Measurements from ENCODE around the gene TRIM41. TPM values are rescaled to one million over a fixed set of nuclear protein-coding genes. Genes with fewer than 3 reads are reported as not detected.

TRIM41 gene
- polyA plus RNA-seq, 1 experiment, result 15.2 TPM

DNA sequence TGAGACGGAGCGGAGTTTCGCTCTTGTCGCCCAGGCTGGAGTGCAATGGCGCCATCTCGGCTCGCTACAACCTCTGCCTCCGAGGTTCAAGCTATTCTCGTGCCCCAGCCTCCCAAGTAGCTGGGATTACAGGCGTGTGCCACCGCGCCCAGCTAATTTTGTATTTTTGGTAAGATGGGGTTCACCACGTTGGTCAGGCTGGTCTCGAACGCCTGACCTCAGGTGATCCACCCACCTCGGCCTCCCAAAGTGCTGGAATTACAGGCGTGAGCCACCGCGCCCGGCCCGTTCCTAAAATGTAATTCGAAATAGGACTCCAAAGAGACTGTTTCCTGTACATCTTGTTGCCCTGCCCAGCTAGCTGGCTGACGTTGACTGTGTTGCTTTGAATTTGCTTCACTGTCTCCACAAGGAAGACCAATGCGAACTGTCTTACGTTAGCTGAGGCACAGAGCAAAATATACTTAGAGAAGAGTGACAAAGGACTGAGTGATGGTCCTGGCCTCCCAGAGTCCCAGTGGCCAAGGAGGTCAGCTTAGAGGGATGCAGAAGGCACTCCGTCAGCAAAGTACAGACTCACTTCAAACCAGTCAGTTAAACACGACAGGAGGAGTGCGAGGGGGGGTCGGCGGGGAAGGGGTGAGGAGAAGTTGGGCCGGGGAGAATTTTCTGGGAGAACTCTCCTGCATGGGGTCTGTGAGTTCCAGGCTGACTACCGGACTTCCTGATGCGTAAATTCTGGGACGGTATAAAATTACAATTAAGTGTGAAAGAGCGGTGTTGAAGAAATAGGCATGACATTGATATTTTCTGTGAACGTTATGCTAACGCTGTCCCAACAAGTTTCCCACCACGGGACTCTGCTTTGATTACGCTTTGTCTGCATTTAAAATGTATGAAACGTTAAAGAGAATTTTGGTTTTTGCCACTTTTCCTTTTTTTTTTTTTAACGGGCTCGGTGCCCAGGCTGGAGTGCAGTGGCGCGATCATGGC, 6.8 kb upstream of the TRIM41 start:
- ChIA-PET CTCF (interaction anchor here (0.9 to 1.5 kb wide), 3 partner anchors 9 to 32 kb away, joined by 4 read pairs; no protein-coding TSS in a partner anchor), POLR2A (no interaction called here)
- Histone ChIP-seq H3K27me3 (ENCODE audit: control insufficient read depth, insufficient read depth, low read length) (peaks cover 2% of the 10 kb centered on the region; the same call in 1 of the 2 replicates), H3K4me3 (ENCODE audit: low read depth, low read length) (peak overlapping the region; percentile 15; the same call in 1 of the 2 replicates), H3K36me3 (ENCODE audit: control insufficient read depth, insufficient read depth, low read length) (no peaks in the 10 kb centered on the region)
- no peak for DNase-seq (ENCODE audit: low read depth)
- TF ChIP-seq, protein P1, sequence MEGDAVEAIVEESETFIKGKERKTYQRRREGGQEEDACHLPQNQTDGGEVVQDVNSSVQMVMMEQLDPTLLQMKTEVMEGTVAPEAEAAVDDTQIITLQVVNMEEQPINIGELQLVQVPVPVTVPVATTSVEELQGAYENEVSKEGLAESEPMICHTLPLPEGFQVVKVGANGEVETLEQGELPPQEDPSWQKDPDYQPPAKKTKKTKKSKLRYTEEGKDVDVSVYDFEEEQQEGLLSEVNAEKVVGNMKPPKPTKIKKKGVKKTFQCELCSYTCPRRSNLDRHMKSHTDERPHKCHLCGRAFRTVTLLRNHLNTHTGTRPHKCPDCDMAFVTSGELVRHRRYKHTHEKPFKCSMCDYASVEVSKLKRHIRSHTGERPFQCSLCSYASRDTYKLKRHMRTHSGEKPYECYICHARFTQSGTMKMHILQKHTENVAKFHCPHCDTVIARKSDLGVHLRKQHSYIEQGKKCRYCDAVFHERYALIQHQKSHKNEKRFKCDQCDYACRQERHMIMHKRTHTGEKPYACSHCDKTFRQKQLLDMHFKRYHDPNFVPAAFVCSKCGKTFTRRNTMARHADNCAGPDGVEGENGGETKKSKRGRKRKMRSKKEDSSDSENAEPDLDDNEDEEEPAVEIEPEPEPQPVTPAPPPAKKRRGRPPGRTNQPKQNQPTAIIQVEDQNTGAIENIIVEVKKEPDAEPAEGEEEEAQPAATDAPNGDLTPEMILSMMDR (IDR thresholded peaks at IDR 0.05; ENCODE audit: insufficient read depth, low read depth, low read length), result no peak

- Histone ChIP-seq H3K27me3 (ENCODE audit: control insufficient read depth, insufficient read depth, low read length) (peaks cover 2% of the 10 kb centered on the region; the same call in 1 of the 2 replicates), H3K36me3 (ENCODE audit: control insufficient read depth, insufficient read depth, low read length) (no peaks in the 10 kb centered on the region), H3K4me3 (ENCODE audit: low read depth, low read length) (peak overlapping the region; percentile 33)
- DNase-seq (ENCODE audit: low read depth), result no peak
- POLR2A ChIA-PET, result no interaction called here
- CTCF ChIA-PET, result interaction anchor here (0.9 to 1.5 kb wide), 2 partner anchors 10 to 33 kb away, joined by 4 read pairs; no protein-coding TSS in a partner anchor
- TF ChIP-seq, protein P1 (IDR thresholded peaks at IDR 0.05; ENCODE audit: insufficient read depth, low read depth, low read length), result peak; percentile 12; the same call in 1 of the 2 replicates
Measured at GRCh38 chr5:181217111-181217802, 5.8 kb upstream of the TRIM41 start.

- POLR2A ChIA-PET, result no interaction called here
- Histone ChIP-seq H3K36me3 (ENCODE audit: control insufficient read depth, insufficient read depth, low read length) (no peaks in the 10 kb centered on the region), H3K27me3 (ENCODE audit: control insufficient read depth, insufficient read depth, low read length) (peaks cover 2% of the 10 kb centered on the region; the same call in 1 of the 2 replicates), H3K4me3 (ENCODE audit: low read depth, low read length) (peak overlapping the region; percentile 33)
- TF ChIP-seq, protein P1 (IDR thresholded peaks at IDR 0.05; ENCODE audit: insufficient read depth, low read depth, low read length), result no peak
- no peak for DNase-seq (ENCODE audit: low read depth)
- CTCF ChIA-PET, result interaction anchor here (1.5 kb wide), 1 partner anchor 10 kb away, joined by 4 read pairs; no protein-coding TSS in a partner anchor
Measured at GRCh38 chr5:181217803-181218062, 5.3 kb upstream of the TRIM41 start.

- DNase-seq (ENCODE audit: low read depth), result no peak
- Histone ChIP-seq H3K27me3 (ENCODE audit: control insufficient read depth, insufficient read depth, low read length) (no peaks in the 10 kb centered on the region), H3K36me3 (ENCODE audit: control insufficient read depth, insufficient read depth, low read length) (no peaks in the 10 kb centered on the region), H3K4me3 (ENCODE audit: low read depth, low read length) (peak overlapping the region; percentile 13)
- TF ChIP-seq, protein P1 (IDR thresholded peaks at IDR 0.05; ENCODE audit: insufficient read depth, low read depth, low read length), result no peak
- CTCF ChIA-PET, result no interaction called here
- POLR2A ChIA-PET, result no interaction called here
Measured at GRCh38 chr5:181218795-181219124, 4.3 kb upstream of the TRIM41 start.
